Activated naive CD4-positive, alpha-beta T cell treated with anti-CD3 and anti-CD28 coated beads for 36 hours (primary cell): ENCODE measurements around the gene GSTM2. TPM values are rescaled to one million over a fixed set of nuclear protein-coding genes. Genes with fewer than 3 reads are reported as not detected.
A peak's percentile ranks its signal among the peaks of the same experiment; 100 is the strongest.

Experiments used
- CTCF ChIA-PET: fragments of 350-600 bp; sonication (Branson Sonifier 250); formaldehyde crosslinking; loops from one replicate; lab custom pipeline; 2021; ENCODE audit warnings: antibody characterized with exemption; lab: Charles Lee
- DNase-seq: peaks from one replicate; pipeline ENCODE4 v3.0.0-alpha.2; 2020
- H3K27ac Mint-ChIP-seq: one replicate; pipeline ENCODE4 v1.8.0; 2021; ENCODE audit warnings: mild to moderate bottlenecking, mixed read lengths
- H3K27me3 Mint-ChIP-seq: one replicate; pipeline ENCODE4 v1.8.0; 2021; ENCODE audit warnings: low read depth, mixed read lengths
- H3K36me3 Mint-ChIP-seq: one replicate; pipeline ENCODE4 v1.8.0; 2021; ENCODE audit warnings: low read depth, mixed read lengths
- H3K4me1 Mint-ChIP-seq: one replicate; pipeline ENCODE4 v1.8.0; 2021; ENCODE audit warnings: low read depth, mixed read lengths
- H3K4me3 Mint-ChIP-seq: one replicate; pipeline ENCODE4 v1.8.0; 2021; ENCODE audit warnings: mild to moderate bottlenecking, moderate library complexity, mixed read lengths
- H3K9me3 Mint-ChIP-seq: one replicate; pipeline ENCODE4 v1.8.0; 2021; ENCODE audit warnings: mixed read lengths
- intact Hi-C: fragments of 100-400 bp; cut with micrococcal nuclease; formaldehyde crosslinking; loops from one replicate; pipeline ENCODE4 v1.15.1; 2023
- total RNA-seq, 2 experiments: library from RNA; stranded (reverse); gene quantifications; one replicate each; pipeline ENCODE4 v1.2.3, GENCODE V29; 2021

GSTM2 gene
- total RNA-seq, 2 experiments from 2014 or later: 14.2 to 14.3 TPM

DNA sequence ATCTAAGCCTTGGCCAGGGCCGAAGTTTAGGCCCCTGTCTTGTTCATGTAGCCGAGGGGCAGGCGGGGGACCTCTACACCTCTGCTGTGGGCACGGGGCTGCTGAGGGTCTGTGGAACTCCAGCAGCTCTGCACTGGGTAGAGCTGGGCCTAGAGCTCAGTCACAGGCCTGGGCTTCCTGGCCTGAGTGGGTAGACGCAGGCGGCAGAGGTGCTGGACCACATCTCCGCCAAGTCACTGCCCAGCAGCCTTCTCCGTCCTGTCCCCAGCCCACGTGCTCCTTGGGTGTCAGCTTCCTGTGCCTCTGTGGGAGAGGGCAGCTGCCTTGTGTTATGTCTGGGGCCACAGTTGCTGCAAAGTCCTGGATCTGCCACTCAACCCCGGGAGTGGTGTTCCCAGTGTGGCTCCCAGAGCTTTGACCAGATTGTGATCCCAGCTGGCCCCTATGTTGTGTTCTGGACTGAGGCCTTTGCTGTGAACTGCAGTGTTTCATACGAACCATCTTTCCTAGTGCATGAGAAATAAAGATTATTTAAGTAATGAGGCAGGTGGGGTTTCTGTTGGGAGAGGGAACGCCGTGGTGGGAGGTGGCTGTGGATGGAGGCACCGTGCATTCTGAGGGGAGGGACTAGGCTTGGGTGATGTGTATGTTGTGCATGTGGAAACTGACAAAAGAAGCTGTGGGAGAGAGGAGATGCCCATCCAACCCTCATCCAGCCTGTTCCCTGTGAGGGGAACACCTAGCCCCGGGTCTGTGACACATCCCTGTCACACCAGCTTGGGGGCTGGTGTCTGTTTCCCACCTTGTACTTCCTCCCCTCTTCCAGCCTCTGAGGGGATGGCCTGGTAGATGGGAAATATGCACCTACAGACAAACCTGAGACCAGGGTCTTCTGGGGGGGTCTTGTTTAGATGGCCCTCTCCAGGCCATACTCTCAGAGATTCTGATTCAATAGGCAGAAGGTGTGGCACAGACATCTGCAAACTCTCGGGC lies 36.0 kb upstream of the GSTM2 start:
- Mint-ChIP-seq H3K27ac (no peak overlapping the region), H3K4me1 (peaks cover 14% of the 10 kb centered on the region), H3K4me3 (no peak overlapping the region), H3K27me3 (no peaks in the 10 kb centered on the region), H3K36me3 (peaks cover 20% of the 10 kb centered on the region), H3K9me3 (no peaks in the 10 kb centered on the region)
- CTCF ChIA-PET: interaction anchor here (1.0 to 4.3 kb wide), 8 partner anchors 8 to 138 kb away, joined by 3 to 48 read pairs (median 4); partner anchors contain the start of gene CYB561D1
- intact Hi-C loops: no loop called here
- no peak for DNase-seq

DNA sequence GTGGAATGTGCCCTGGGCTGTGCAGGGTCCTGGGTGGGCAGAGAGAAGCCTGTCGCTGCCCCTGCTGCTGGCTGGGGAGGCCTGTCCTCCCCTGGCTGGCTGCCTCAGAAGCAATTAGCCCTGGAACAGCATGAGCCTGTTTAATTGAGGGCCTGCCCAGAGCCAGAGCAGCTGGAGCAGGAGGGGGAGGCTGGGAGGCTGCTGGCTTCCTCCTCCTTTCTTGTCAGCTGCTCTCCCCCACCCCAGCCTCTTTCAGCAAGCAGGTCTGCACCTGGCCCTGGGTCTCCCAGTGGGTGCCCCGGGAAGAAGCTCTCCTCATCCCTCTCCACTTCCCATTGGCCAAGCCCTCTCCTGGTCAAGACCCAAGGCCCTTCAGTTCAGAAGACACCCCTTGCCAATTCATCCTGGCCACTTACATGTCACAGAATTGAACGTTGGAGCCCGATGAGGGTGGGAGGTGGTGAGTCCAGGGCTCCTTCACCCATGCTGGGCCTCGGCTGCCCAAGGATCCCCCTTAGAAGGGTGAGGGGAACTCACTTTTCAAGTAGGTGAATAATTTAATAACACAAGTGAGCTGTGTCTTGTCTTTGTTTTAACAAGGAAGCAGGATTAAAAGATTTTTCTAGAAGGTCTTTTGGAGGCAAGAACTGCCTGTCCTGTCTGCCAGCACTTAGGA lies 35.0 kb upstream of the GSTM2 start:
- Mint-ChIP-seq H3K27me3 (no peaks in the 10 kb centered on the region), H3K9me3 (no peaks in the 10 kb centered on the region), H3K4me1 (peaks cover 14% of the 10 kb centered on the region), H3K36me3 (peaks cover 16% of the 10 kb centered on the region), H3K4me3 (no peak overlapping the region), H3K27ac (no peak overlapping the region)
- CTCF ChIA-PET: interaction anchor here (0.9 to 4.3 kb wide), 4 partner anchors 7 to 142 kb away, joined by 3 to 48 read pairs (median 19); partner anchors contain the start of gene CYB561D1
- DNase-seq: no peak
- intact Hi-C loops: no loop called here

DNA sequence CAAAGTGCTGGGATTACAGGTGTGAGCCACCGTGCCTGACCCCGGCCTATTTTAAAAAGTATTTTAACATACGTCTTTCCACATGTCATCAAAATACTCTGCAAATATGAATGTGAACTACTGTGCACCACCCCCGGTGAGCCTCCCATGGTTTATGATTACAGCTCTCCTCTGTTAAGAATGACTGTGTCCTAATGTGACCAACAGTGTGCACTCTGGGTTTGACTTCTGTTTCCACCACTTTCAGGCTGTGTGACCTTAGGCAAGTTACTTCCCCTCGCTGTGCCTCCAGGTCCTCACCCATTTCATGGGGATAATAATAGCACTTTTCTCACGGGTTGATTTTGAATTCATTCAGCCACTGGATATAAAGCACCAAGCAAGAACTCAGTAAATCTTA lies 33.6 kb upstream of the GSTM2 start:
- CTCF ChIA-PET: interaction anchor here (2.0 to 13.1 kb wide), 3 partner anchors 9 to 140 kb away, joined by 6 to 283 read pairs (median 9); no protein-coding TSS in a partner anchor
- Mint-ChIP-seq H3K36me3 (peaks cover 12% of the 10 kb centered on the region), H3K4me3 (no peak overlapping the region), H3K9me3 (no peaks in the 10 kb centered on the region), H3K4me1 (peaks cover 14% of the 10 kb centered on the region), H3K27ac (no peak overlapping the region), H3K27me3 (no peaks in the 10 kb centered on the region)
- intact Hi-C loops: no loop called here
- DNase-seq: no peak

DNA sequence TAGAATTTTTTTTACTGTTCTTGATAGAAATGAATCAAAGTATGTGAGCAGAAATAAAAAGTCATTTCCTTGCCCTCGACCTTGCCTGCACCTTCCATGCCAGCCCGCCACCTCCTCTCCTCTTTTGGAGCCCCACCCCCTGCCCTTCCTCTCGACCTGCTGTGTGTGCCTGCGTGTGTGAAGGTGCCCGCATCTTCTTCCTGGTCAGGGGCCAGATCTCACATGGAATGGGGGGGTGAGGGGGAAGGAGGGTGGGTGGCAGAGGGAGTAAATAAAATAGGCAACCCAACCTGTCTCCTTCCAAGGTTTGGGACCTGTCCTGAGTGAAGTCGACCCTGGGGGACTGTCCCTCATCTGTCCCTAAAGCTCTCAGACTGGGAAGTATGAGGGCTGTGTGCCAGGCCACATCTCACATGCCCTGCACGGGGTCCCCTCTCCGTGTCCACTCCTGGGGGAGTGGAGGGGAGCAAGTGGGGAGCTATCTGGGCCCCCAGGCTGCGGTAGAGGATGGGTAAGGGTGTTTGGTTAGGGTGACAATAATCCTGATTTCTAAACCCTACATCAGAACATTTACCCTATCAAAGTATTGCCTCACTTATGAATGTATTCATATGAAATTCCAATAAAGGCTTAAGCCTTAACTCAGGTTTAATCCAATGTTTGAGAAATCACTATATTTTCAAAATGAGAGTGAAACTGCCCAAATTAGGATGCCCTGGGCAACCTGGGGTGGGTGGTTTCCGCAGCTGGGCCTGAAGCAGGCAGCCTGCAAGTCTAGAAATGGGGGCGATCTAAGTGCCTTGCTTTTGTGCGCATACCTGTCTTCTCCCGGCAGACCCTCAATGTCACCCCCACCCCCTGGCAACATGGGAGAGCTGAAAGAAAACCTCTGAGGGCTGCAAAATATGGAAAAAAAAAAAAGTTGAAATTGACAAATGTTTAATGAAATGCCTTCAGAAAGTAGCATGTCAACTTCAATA lies 32.8 kb upstream of the GSTM2 start:
- Mint-ChIP-seq H3K4me1 (peaks cover 16% of the 10 kb centered on the region), H3K27me3 (no peaks in the 10 kb centered on the region), H3K27ac (no peak overlapping the region), H3K36me3 (peaks cover 4% of the 10 kb centered on the region), H3K4me3 (no peak overlapping the region), H3K9me3 (no peaks in the 10 kb centered on the region)
- CTCF ChIA-PET: interaction anchor here (1.8 to 13.1 kb wide), 6 partner anchors 8 to 348 kb away, joined by 6 to 283 read pairs (median 8); partner anchors contain the start of genes AHCYL1 and GSTM4
- peak; percentile 46 for DNase-seq
- intact Hi-C loops: no loop called here

DNA sequence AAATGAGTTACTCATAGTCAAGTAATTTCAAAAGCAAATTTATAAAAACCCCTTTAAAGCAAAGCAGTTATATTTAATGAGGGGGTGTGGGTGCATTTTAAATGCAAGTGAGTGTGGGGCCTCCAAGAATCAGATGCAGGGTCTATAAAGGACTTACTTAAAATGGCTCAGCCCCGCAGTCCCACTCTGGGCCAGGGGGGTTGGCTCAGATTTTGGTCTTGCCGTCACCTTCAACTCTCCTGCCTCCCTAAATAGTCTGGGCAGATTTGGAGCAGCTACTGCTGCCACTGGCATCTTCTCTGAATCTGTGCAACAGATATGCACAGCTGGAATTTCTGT lies 32.0 kb upstream of the GSTM2 start:
- DNase-seq: no peak

DNA sequence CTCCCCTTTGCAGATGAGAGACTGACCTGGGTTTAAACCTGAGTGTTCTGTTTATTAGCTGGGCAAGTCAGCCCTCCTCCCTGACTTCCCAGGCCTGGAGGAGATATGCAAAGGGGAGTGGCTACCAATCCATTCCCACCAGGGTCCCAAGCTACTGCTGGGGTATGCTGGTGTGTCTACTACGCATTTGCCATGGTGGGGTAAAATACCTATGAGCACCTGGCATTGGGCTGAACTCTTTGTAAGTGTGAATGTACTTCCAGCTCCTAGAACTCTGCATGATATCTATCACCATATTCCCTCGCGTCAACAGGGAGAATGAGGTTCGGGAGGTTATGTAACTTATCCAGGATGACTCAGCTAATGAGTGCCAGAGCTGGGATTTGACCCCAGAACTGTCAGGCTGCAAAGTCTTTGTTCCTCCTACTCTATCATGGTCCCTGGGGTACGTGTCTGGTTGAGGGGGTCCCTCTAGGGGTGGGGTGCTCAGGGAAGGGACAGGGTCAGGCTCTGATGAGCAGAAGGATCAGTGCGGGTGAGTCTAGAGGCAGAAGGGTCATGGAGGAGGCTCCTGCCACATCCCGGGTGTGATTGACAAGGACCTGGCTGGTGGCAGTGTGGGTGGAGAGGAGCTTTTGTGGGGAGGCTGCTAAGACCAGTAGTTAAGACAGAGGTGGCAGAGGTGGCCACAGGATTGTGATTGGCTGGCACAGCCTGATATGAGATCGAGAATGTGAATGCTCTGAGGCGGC lies 31.5 kb upstream of the GSTM2 start:
- H3K36me3 Mint-ChIP-seq: peaks cover 2% of the 10 kb centered on the region
- H3K27me3 Mint-ChIP-seq: no peaks in the 10 kb centered on the region
- H3K4me1 Mint-ChIP-seq: peaks cover 19% of the 10 kb centered on the region
- CTCF ChIA-PET: interaction anchor here (0.7 to 13.1 kb wide), 9 partner anchors 14 to 393 kb away, joined by 3 to 283 read pairs (median 7); partner anchors contain the start of genes AHCYL1 and GSTM4
- DNase-seq: no peak
- H3K27ac Mint-ChIP-seq: no peak overlapping the region
- no peaks in the 10 kb centered on the region for H3K9me3 Mint-ChIP-seq
- H3K4me3 Mint-ChIP-seq: no peak overlapping the region
- intact Hi-C loops: no loop called here

More for the DNA sequence above, 32.0 kb upstream of the GSTM2 start:
- Mint-ChIP-seq H3K4me1 (peaks cover 19% of the 10 kb centered on the region), H3K9me3 (no peaks in the 10 kb centered on the region), H3K36me3 (peaks cover 4% of the 10 kb centered on the region), H3K27ac (peak overlapping the region; percentile 17), H3K27me3 (no peaks in the 10 kb centered on the region), H3K4me3 (no peak overlapping the region)
- CTCF ChIA-PET: interaction anchor here (0.7 to 13.1 kb wide), 7 partner anchors 17 to 394 kb away, joined by 3 to 283 read pairs (median 9); partner anchors contain the start of genes AHCYL1 and GSTM4
- intact Hi-C loops: no loop called here

DNA sequence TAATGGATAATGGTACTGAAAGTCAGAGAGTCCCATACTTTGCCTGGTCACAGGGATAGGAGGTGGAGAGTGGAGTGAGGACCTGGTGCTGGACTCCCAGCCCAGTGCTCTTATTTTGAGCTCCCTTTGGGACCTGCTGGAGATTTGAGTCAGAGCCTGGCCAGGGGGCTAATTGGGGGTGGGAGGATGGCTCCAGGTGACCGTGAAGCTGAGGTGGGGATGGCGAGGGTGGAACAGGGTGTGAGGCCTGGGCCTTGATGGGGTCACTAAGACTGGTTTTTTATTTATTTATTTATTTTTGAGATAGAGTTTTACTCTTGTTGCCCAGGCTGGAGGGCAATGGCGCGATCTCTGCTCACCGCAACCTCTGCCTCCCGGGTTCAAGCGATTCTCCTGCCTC lies 30.4 kb upstream of the GSTM2 start:
- CTCF ChIA-PET: interaction anchor here (1.0 to 13.1 kb wide), 8 partner anchors 13 to 346 kb away, joined by 3 to 283 read pairs (median 18); partner anchors contain the start of genes AHCYL1 and GSTM4
- intact Hi-C loops: no loop called here
- Mint-ChIP-seq H3K27ac (no peak overlapping the region), H3K27me3 (no peaks in the 10 kb centered on the region), H3K36me3 (no peaks in the 10 kb centered on the region), H3K9me3 (no peaks in the 10 kb centered on the region), H3K4me3 (no peak overlapping the region), H3K4me1 (peaks cover 19% of the 10 kb centered on the region)
- DNase-seq: no peak

DNA sequence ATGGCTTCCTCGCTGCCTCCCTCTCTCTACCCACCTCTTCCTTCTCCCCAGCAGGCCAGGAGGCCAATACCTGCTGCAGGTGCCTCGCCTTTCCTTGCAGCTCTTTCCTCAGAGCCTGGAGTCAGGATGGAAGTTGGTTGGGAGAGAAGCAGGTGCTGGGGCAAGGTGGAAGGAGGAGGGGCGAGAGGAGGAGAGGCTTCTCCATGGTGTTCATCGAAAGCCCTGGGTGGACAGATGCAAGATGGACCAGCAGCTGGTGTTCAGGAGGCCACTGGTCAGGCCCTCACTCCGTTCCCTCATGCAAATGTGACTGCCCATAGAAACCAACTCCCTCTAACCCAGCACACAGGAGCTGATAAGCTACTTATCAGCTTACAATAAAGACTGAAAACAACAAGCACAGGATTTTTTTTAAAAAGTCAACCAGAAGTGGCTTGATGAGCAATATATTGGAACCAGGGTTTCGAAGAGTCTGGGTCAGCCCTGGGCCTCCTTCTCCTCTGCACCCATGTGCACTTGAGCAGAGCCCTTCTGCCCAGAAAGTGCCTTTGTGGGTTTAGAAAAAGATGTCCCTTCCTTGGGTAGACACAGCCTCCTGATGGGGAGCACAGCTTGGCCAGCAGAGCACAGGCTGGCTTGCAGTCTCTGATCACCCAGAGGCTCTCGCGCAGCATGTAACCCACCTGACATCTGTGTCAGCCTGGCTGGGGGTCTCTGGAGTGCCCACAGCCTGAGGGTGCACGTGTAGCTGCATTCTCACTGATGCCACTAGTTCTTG lies 28.6 kb upstream of the GSTM2 start:
- H3K4me1 Mint-ChIP-seq: peaks cover 18% of the 10 kb centered on the region
- no peak overlapping the region for H3K27ac Mint-ChIP-seq
- H3K4me3 Mint-ChIP-seq: no peak overlapping the region
- H3K36me3 Mint-ChIP-seq: no peaks in the 10 kb centered on the region
- intact Hi-C loops: no loop called here
- H3K27me3 Mint-ChIP-seq: no peaks in the 10 kb centered on the region
- H3K9me3 Mint-ChIP-seq: no peaks in the 10 kb centered on the region
- CTCF ChIA-PET: interaction anchor here (0.6 to 13.1 kb wide), 47 partner anchors 9 to 372 kb away, joined by 3 to 283 read pairs (median 6); partner anchors contain the start of genes AHCYL1, AMPD2, GNAI3 and GNAT2
- no peak for DNase-seq

DNA sequence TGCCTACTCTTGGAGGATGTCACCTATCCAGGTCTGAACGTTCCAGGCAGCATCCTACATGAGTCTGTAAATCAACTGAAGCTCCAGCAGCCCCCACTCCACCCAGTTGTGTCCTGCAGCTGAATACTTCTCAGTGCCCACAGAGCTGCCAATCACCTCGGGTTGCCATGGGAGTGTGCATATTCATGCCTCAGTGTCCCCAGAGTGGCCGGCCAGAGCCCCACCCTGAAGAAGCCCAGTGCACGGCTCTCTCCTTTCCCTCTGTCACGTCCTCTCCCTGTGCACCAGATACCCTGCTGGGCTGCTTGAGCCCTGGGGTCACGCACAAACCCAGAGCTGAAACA lies 28.0 kb upstream of the GSTM2 start:
- H3K27me3 Mint-ChIP-seq: no peaks in the 10 kb centered on the region
- H3K27ac Mint-ChIP-seq: no peak overlapping the region
- no peaks in the 10 kb centered on the region for H3K9me3 Mint-ChIP-seq
- H3K4me3 Mint-ChIP-seq: no peak overlapping the region
- peaks cover 12% of the 10 kb centered on the region for H3K4me1 Mint-ChIP-seq
- intact Hi-C loops: loop anchor here (1.0 kb wide), 1 partner anchor 94 kb away; no protein-coding TSS in a partner anchor
- DNase-seq: no peak
- CTCF ChIA-PET: interaction anchor here (0.5 to 13.1 kb wide), 59 partner anchors 9 to 808 kb away, joined by 3 to 283 read pairs (median 5); partner anchors contain the start of genes AHCYL1, AMPD2, GNAI3 and GNAT2
- H3K36me3 Mint-ChIP-seq: no peaks in the 10 kb centered on the region

DNA sequence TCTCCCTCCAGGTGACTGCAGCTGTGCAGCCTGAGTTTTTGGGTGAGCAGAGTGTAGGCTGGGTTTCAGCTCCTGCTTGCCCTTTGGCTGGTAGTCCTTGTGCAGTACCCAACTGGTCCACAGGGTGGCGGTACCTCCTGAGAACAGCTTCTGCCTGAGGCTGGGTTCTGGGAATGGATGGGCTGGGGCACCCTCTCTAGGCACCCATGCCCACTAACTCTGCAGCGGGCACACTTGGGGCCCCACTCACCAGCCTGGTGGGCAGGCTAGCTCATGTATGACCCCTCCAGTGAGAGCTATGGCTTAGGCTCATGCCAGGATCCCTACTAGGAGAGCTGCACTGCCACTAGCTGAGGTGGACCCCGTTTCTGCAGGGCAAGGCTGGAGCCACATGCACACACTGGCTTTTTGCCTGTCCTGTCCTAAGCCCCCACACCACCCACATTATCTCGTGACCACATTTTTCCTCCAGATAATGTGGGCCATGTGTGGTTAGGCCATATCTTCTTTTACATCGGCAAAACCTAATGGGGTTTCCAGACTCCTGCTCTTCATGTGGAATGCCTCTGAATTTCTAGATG lies 27.5 kb upstream of the GSTM2 start:
- Mint-ChIP-seq H3K4me3 (no peak overlapping the region), H3K27me3 (no peaks in the 10 kb centered on the region), H3K4me1 (peaks cover 7% of the 10 kb centered on the region), H3K36me3 (no peaks in the 10 kb centered on the region), H3K9me3 (no peaks in the 10 kb centered on the region), H3K27ac (no peak overlapping the region)
- peak; percentile 96 for DNase-seq
- CTCF ChIA-PET: interaction anchor here (0.5 to 13.1 kb wide), 63 partner anchors 10 to 809 kb away, joined by 3 to 283 read pairs (median 5); partner anchors contain the start of genes AHCYL1, AMPD2, GNAI3 and GNAT2
- intact Hi-C loops: loop anchor here (1.0 kb wide), 1 partner anchor 94 kb away; no protein-coding TSS in a partner anchor
